Natural killer cell (primary cell): ENCODE results near the gene TTLL11. TPM values are rescaled to one million over a fixed set of nuclear protein-coding genes. Genes with fewer than 3 reads are reported as not detected.

ENCODE experiments used
- ATAC-seq, 3 donors: fragments of 150-1000 bp in 2 of 3; fragments of 200-7000 bp in 1 of 3; cut with Tn5 transposase; 1 replicate in 1 of 3; 2 replicates in 2 of 3; pipeline ENCODE4 v1.10.0; 2021; ENCODE audit warnings: mild to moderate bottlenecking in 2 of 3, moderate library complexity in 2 of 3
- DNase-seq, 2 donors: peaks; one replicate each; pipeline versions ENCODE4 v3.0.0 to v3.0.0-alpha.2; 2013 to 2021; ENCODE audit warnings: mixed read lengths in 1 of 2
- H3K27ac ChIP-seq: one replicate; pipeline ENCODE4 v1.5.1; 2013; ENCODE audit warnings: mild to moderate bottlenecking, low read length
- H3K27me3 ChIP-seq: one replicate; pipeline ENCODE4 v1.6.1; 2013; ENCODE audit warnings: low read length; ENCODE audit not compliant: control insufficient read depth, insufficient read depth
- H3K36me3 ChIP-seq: one replicate; pipeline ENCODE4 v1.6.1; 2013; ENCODE audit warnings: low read length; ENCODE audit not compliant: control insufficient read depth, insufficient read depth
- H3K4me1 ChIP-seq: one replicate; pipeline ENCODE4 v1.6.1; 2013; ENCODE audit warnings: low read length; ENCODE audit not compliant: control insufficient read depth, insufficient read depth
- H3K4me3 ChIP-seq: one replicate; pipeline ENCODE4 v1.5.1; 2013; ENCODE audit warnings: low read length
- H3K9me3 ChIP-seq: one replicate; pipeline ENCODE4 v1.6.1; 2013; ENCODE audit warnings: low read length; ENCODE audit not compliant: control insufficient read depth, insufficient read depth
- H3K27ac Mint-ChIP-seq, 2 donors: one replicate each; pipeline ENCODE4 v1.8.0; 2022; ENCODE audit warnings: mild to moderate bottlenecking in 2 of 2, mixed read lengths in 2 of 2, moderate library complexity in 1 of 2
- H3K27me3 Mint-ChIP-seq, 2 donors: one replicate each; pipeline ENCODE4 v1.8.0; 2022; ENCODE audit warnings: low read depth in 2 of 2, mixed read lengths in 2 of 2
- H3K36me3 Mint-ChIP-seq: one replicate; pipeline ENCODE4 v1.8.0; 2022; ENCODE audit warnings: mixed read lengths
- H3K4me1 Mint-ChIP-seq, 2 donors: one replicate each; pipeline ENCODE4 v1.8.0; 2022; ENCODE audit warnings: mixed read lengths in 2 of 2
- H3K4me3 Mint-ChIP-seq: one replicate; pipeline ENCODE4 v1.8.0; 2022; ENCODE audit warnings: mild to moderate bottlenecking, moderate library complexity, mixed read lengths
- H3K9me3 Mint-ChIP-seq, 2 donors: one replicate each; pipeline ENCODE4 v1.8.0; 2022; ENCODE audit warnings: mixed read lengths in 2 of 2
- CTCF ChIP-seq: fragments of 200-600 bp; IDR thresholded peaks from one replicate; pipeline ENCODE4 v1.8.0; 2022; ENCODE audit warnings: antibody characterized with exemption
- WGBS: methylation state at CpG from one replicate; pipeline ENCODE4 v1.1.7; 2013; ENCODE audit warnings: missing lambda C conversion rate; ENCODE audit not compliant: insufficient coverage; 5-methylcytosine and 5-hydroxymethylcytosine counted together
- intact Hi-C: fragments of 100-400 bp; cut with micrococcal nuclease; formaldehyde crosslinking; loops from one replicate; pipeline ENCODE4 v1.14.2; 2022
- total RNA-seq, 4 donors: library from RNA; stranded (reverse); fragments of 120-200 nt in 1 of 4; gene quantifications; one replicate each; pipeline versions ENCODE4 v1.2.3 to v1.2.4, GENCODE V29; 2013 to 2022

The TTLL11 gene
- total RNA-seq, 3 donors from 2014 or later (not counting 1 experiment from before 2014, with no cell fraction given) = 3.4 to 4.6 (median 3.6) TPM

DNA sequence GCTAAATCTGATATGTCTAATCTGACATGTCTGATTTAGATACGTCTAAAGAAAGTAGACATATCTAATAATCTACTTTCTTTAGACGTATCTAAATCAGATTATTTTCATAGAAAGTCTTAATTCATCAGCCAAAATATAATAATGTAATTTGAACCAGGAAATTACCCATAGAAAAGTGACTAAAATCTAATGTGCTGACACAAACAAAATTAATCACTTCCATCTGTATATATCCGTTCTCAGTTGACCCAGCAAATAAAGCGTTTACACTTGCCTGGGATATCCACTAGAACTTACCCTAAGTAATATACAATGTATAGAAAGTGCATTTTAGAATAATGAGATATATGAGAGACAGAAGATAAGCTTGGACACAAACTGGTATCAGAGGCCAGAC lies 56.7 kb downstream of the TTLL11 start:
- peaks cover 14 to 15% of the 10 kb centered on the region in 2 donors for H3K4me1 Mint-ChIP-seq
- no peaks in the 10 kb centered on the region for H3K4me1 ChIP-seq
- H3K9me3 Mint-ChIP-seq = no peaks in the 10 kb centered on the region
- H3K27ac ChIP-seq = no peak overlapping the region
- no peak overlapping the region for H3K4me3 Mint-ChIP-seq
- intact Hi-C loops = no loop called here
- DNase-seq (no peak), ATAC-seq (no peak)
- peaks cover 7% of the 10 kb centered on the region for H3K36me3 ChIP-seq
- WGBS = 100% methylated on average over 1 of the region's 4 CpGs
- no peaks in the 10 kb centered on the region for H3K9me3 ChIP-seq
- H3K27ac Mint-ChIP-seq = no peak overlapping the region
- H3K4me3 ChIP-seq = no peak overlapping the region
- no peaks in the 10 kb centered on the region for H3K27me3 Mint-ChIP-seq
- H3K27me3 ChIP-seq = no peaks in the 10 kb centered on the region
- H3K36me3 Mint-ChIP-seq = no peaks in the 10 kb centered on the region
- TF ChIP-seq CTCF = no peak

DNA sequence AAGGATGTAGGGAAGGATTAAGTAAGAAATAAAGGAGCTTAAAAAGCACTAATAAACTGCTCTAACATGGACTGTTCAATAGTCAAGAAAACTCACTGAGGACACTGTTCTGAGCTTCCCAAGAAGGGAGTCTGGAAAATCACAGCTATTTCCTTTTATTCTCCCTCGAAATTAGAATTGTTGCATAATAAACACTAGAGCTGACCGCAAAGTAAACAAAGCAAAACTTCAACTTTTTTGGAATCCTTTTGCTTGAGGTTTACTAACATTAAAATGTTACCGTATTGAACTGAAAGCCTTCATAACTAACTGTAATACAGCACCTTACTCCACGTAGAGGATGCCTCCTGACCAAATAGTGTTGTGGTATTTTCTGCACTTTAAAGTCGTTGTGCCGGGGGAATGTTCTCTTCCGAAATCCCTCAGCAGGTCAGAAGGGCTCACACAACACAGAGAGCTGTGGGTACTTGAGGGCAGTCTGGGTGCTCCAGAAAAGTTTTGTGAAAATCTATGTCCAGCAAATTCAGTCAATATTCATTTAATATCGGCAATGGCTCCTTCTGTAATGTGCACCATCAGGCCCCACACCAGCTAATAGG lies 59.2 kb downstream of the TTLL11 start:
- Mint-ChIP-seq H3K27me3 (no peaks in the 10 kb centered on the region), H3K4me1 (no peaks in the 10 kb centered on the region), H3K27ac (no peak overlapping the region), H3K4me3 (no peak overlapping the region), H3K36me3 (no peaks in the 10 kb centered on the region), H3K9me3 (no peaks in the 10 kb centered on the region)
- Histone ChIP-seq H3K4me3 (no peak overlapping the region), H3K27ac (no peak overlapping the region), H3K36me3 (peaks cover 7% of the 10 kb centered on the region), H3K4me1 (no peaks in the 10 kb centered on the region), H3K27me3 (no peaks in the 10 kb centered on the region), H3K9me3 (no peaks in the 10 kb centered on the region)
- ATAC-seq (no peak), DNase-seq (no peak)
- TF ChIP-seq CTCF = no peak
- intact Hi-C loops = no loop called here
- 93% methylated on average over 8 of the region's 8 CpGs for WGBS

GRCh38 chr9:122032346-122032745 lies 60.8 kb downstream of the TTLL11 start:
- WGBS = 94% methylated on average over 3 of the region's 3 CpGs

More at GRCh38 chr9:122032346-122032745, 60.8 kb downstream of the TTLL11 start:
- H3K4me3 ChIP-seq = no peak overlapping the region
- H3K27me3 ChIP-seq = no peaks in the 10 kb centered on the region
- Mint-ChIP-seq H3K4me1 (no peaks in the 10 kb centered on the region), H3K36me3 (no peaks in the 10 kb centered on the region), H3K4me3 (no peak overlapping the region), H3K9me3 (no peaks in the 10 kb centered on the region), H3K27me3 (no peaks in the 10 kb centered on the region), H3K27ac (no peak overlapping the region)
- H3K4me1 ChIP-seq = no peaks in the 10 kb centered on the region
- H3K27ac ChIP-seq = no peak overlapping the region
- no peaks in the 10 kb centered on the region for H3K9me3 ChIP-seq
- no peak for TF ChIP-seq CTCF
- intact Hi-C loops = no loop called here
- DNase-seq (no peak), ATAC-seq (no peak)
- H3K36me3 ChIP-seq = peaks cover 2% of the 10 kb centered on the region
